ENCODE results near the gene C12orf57. TPM values are rescaled to one million over a fixed set of nuclear protein-coding genes. Genes with fewer than 3 reads are reported as not detected.

The C12orf57 gene
- total RNA-seq, 4 donors from 2014 or later = 175 to 220 (median 183) TPM

GRCh38 chr12:6975297-6976032 lies 31.6 kb downstream of the C12orf57 start:
- DNase-seq (no peak), ATAC-seq (no peak)
- intact Hi-C loops (cut with DNase I; ENCODE audit: low total_unique reads) = loop anchor here (10.0 kb wide), 1 partner anchor 291 kb away; the partner anchor contains the start of gene ZNF384
- Histone ChIP-seq H3K9me3 (no peaks in the 10 kb centered on the region), H3K36me3 (peaks cover 0 to 66% of the 10 kb centered on the region in 2 donors), H3K27ac (no peak overlapping the region), H3K27me3 (no peaks in the 10 kb centered on the region), H3K4me1 (peaks cover 16% of the 10 kb centered on the region in 2 donors), H3K4me3 (no peak overlapping the region)
- TF ChIP-seq POLR2A (IDR thresholded peaks at IDR 0.05) = no peak
- TF ChIP-seq, protein P1, sequence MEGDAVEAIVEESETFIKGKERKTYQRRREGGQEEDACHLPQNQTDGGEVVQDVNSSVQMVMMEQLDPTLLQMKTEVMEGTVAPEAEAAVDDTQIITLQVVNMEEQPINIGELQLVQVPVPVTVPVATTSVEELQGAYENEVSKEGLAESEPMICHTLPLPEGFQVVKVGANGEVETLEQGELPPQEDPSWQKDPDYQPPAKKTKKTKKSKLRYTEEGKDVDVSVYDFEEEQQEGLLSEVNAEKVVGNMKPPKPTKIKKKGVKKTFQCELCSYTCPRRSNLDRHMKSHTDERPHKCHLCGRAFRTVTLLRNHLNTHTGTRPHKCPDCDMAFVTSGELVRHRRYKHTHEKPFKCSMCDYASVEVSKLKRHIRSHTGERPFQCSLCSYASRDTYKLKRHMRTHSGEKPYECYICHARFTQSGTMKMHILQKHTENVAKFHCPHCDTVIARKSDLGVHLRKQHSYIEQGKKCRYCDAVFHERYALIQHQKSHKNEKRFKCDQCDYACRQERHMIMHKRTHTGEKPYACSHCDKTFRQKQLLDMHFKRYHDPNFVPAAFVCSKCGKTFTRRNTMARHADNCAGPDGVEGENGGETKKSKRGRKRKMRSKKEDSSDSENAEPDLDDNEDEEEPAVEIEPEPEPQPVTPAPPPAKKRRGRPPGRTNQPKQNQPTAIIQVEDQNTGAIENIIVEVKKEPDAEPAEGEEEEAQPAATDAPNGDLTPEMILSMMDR (IDR thresholded peaks at IDR 0.05 in 4 of 5, conservative IDR thresholded peaks at IDR 0.05 in 1 of 5) = no peak
- in situ Hi-C loops (cut with MboI; ENCODE audit: low sequenced_read_pairs in 4 of 4) = no loop called here

GRCh38 chr12:6977653-6978052 lies 33.8 kb downstream of the C12orf57 start:
- TF ChIP-seq, protein P1 (IDR thresholded peaks at IDR 0.05 in 4 of 5, conservative IDR thresholded peaks at IDR 0.05 in 1 of 5) = no peak
- no peak for TF ChIP-seq POLR2A (IDR thresholded peaks at IDR 0.05)
- Histone ChIP-seq H3K4me3 (no peak overlapping the region), H3K36me3 (peaks cover 0 to 88% of the 10 kb centered on the region in 2 donors), H3K9me3 (no peaks in the 10 kb centered on the region), H3K4me1 (peaks cover 1 to 2% of the 10 kb centered on the region in 2 donors), H3K27ac (peak overlapping the region in 1 of 4 donors; percentile 52), H3K27me3 (no peaks in the 10 kb centered on the region)
- intact Hi-C loops (cut with DNase I; ENCODE audit: low total_unique reads) (loop anchor here (10.0 kb wide), 1 partner anchor 293 kb away; the partner anchor contains the start of gene ZNF384), in situ Hi-C loops (cut with MboI; ENCODE audit: low sequenced_read_pairs in 4 of 4) (no loop called here)
- ATAC-seq (no peak), DNase-seq (no peak)

- Histone ChIP-seq H3K9me3 (no peaks in the 10 kb centered on the region), H3K4me3 (no peak overlapping the region), H3K27me3 (no peaks in the 10 kb centered on the region), H3K27ac (peak overlapping the region in 2 of 4 donors; percentile 38 to 52), H3K4me1 (no peaks in the 10 kb centered on the region), H3K36me3 (peaks cover 0 to 94% of the 10 kb centered on the region in 2 donors)
- ATAC-seq (no peak), DNase-seq (no peak)
- no peak for TF ChIP-seq POLR2A (IDR thresholded peaks at IDR 0.05)
- TF ChIP-seq, protein P1 (IDR thresholded peaks at IDR 0.05 in 4 of 5, conservative IDR thresholded peaks at IDR 0.05 in 1 of 5) = no peak
- in situ Hi-C loops (cut with MboI; ENCODE audit: low sequenced_read_pairs in 4 of 4) (no loop called here), intact Hi-C loops (cut with DNase I; ENCODE audit: low total_unique reads) (loop anchor here (10.0 kb wide), 1 partner anchor 293 kb away; the partner anchor contains the start of gene ZNF384)
Measured at GRCh38 chr12:6978188-6978587, 34.4 kb downstream of the C12orf57 start.

DNA sequence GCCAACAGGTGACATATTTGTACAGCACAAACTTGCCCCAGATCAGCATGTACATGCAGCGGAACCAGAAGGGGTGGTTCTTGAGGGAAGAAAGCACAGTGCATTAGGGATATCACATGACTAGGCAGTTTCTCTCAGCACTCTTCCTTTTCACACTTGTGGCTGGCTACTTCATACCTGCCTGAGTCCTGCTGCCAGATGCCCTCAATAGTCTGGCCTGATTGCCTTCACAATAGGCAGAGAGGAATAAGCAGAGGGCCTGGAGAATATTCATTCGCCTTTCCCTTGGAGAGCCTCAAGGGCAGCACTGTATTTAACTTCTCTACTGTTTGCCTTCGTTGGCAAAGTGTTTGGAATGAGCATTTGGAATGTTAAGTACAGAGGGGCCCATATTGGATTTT lies 34.8 kb downstream of the C12orf57 start:
- Histone ChIP-seq H3K4me3 (no peak overlapping the region), H3K9me3 (no peaks in the 10 kb centered on the region), H3K36me3 (peaks cover 0 to 95% of the 10 kb centered on the region in 2 donors), H3K27ac (peak overlapping the region in 2 of 4 donors; percentile 38 to 52), H3K27me3 (no peaks in the 10 kb centered on the region), H3K4me1 (no peaks in the 10 kb centered on the region)
- no peak for DNase-seq
- in situ Hi-C loops (cut with MboI; ENCODE audit: low sequenced_read_pairs in 4 of 4) (no loop called here), intact Hi-C loops (cut with DNase I; ENCODE audit: low total_unique reads) (loop anchor here (10.0 kb wide), 1 partner anchor 294 kb away; the partner anchor contains the start of gene ZNF384)
- TF ChIP-seq, protein P1 (IDR thresholded peaks at IDR 0.05 in 4 of 5, conservative IDR thresholded peaks at IDR 0.05 in 1 of 5) = no peak
- no peak for TF ChIP-seq POLR2A (IDR thresholded peaks at IDR 0.05)
- ATAC-seq = peak; percentile 18 to 32

Measured in gastrocnemius medialis (tissue), 4 donors.